Measurements from ENCODE around the gene COX19. TPM values are rescaled to one million over a fixed set of nuclear protein-coding genes. Genes with fewer than 3 reads are reported as not detected.

COX19 gene
- total RNA-seq, 1 donor from 2014 or later: 9.4 TPM

DNA sequence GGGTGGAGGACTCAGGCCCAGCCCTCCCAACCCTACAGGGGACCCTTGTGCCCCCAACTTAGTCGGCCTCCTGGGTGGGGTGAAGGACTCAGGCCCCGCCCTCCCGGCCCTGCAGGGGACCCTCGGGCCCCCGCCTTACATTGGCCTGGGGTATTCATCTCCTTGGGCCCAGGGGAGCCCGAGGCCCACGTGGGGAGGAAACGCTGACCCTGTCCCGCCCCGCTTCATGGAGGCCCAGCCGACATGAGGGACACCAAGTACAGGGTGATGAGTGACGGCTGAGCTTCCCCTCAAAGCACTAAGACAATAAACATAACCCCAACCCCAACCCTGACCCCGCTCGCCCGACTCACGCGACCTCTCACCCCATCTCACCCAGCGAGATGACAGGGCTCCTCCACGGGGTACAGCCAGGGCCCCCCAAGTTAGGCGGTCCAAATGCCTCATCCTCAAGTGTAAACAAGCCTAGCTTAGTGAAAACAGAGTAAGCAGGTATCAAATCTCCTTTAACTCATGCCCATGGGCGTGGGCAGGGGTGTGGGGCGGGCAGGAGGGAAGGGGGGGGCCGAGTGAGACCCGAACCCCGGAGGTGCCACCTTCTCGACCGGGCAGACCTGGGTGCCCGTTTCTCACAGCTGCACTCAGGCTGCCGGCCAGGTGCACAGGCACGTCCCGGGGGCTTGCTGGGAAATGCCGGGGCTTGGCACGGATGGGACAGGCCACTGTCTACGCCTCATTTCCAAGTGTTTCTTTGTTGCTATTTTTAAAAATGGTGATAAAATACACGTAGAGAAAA, 15.8 kb upstream of the COX19 start:
- ATAC-seq: no peak
- peaks cover 22% of the 10 kb centered on the region for H3K27me3 ChIP-seq
- H3K36me3 ChIP-seq: no peaks in the 10 kb centered on the region
- H3K27ac ChIP-seq: no peak overlapping the region
- no peaks in the 10 kb centered on the region for H3K9me3 ChIP-seq
- intact Hi-C loops (cut with DNase I): loop anchor here (5.0 kb wide), 1 partner anchor 71 kb away; no protein-coding TSS in a partner anchor
- no peak for DNase-seq
- TF ChIP-seq, protein P1, sequence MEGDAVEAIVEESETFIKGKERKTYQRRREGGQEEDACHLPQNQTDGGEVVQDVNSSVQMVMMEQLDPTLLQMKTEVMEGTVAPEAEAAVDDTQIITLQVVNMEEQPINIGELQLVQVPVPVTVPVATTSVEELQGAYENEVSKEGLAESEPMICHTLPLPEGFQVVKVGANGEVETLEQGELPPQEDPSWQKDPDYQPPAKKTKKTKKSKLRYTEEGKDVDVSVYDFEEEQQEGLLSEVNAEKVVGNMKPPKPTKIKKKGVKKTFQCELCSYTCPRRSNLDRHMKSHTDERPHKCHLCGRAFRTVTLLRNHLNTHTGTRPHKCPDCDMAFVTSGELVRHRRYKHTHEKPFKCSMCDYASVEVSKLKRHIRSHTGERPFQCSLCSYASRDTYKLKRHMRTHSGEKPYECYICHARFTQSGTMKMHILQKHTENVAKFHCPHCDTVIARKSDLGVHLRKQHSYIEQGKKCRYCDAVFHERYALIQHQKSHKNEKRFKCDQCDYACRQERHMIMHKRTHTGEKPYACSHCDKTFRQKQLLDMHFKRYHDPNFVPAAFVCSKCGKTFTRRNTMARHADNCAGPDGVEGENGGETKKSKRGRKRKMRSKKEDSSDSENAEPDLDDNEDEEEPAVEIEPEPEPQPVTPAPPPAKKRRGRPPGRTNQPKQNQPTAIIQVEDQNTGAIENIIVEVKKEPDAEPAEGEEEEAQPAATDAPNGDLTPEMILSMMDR (IDR thresholded peaks at IDR 0.05): no peak
- H3K4me3 ChIP-seq: no peak overlapping the region
- no peaks in the 10 kb centered on the region for H3K4me1 ChIP-seq

DNA sequence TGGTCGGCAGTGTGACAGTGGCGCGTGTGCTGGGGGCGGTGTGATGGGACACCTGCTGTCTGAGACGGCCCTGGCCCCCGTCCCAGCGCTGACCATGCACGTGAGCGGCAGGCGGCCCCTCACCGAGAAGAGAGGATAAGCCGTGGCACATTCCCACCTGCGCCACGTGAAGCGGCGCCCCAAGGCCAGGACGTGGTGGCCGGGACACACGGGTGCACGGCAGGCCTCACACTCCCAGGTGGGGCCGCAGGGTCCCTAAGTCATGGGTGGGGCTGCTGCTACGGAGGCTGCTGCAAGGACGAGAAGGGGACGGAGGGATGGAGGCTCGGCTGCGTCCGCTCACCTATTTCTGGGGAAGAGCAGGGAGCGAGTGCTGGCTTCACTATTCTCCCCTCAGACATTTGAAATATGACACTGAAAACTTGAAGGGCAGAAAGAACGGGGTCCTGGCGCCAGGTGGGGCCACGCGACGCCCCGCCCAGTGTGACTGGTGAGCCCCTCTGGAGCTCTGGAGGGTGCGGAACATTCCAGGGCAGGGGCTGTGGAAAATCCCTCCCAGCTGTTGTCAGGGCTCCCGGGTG, 15.1 kb upstream of the COX19 start:
- H3K4me1 ChIP-seq: no peaks in the 10 kb centered on the region
- no peak for ATAC-seq
- DNase-seq: no peak
- intact Hi-C loops (cut with DNase I): loop anchor here (5.0 kb wide), 1 partner anchor 72 kb away; no protein-coding TSS in a partner anchor
- TF ChIP-seq, protein P1 (IDR thresholded peaks at IDR 0.05): no peak
- no peaks in the 10 kb centered on the region for H3K36me3 ChIP-seq
- H3K27ac ChIP-seq: no peak overlapping the region
- no peak overlapping the region for H3K4me3 ChIP-seq
- no peaks in the 10 kb centered on the region for H3K9me3 ChIP-seq
- H3K27me3 ChIP-seq: peaks cover 27% of the 10 kb centered on the region

DNA sequence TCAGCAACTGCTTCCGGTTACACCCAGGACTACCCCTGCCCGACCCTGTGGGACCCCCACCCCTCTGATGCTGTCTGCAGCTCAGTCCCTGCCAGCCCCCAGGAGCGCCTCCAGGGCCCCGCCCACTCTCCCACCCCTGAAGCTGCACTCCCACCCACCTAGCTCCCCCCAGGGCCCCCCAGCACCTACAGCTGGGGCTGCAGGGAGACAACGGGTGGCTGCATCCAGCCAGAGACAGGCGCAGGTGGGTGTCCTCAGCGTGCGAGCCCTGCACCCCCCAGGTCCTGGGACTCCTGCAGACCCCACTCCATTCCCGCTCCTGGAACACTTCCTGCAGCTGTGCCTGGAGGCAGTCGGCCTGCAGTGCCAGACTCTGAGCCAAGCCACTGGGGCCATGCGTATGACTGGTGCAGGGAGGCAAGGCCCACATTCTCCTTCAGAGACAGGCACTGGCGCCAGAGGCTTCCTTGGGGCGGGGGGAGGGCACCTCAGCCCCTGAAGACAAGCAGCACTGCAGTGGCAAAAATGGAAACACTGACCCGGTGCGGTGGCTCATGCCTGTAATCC, 13.7 kb upstream of the COX19 start:
- Histone ChIP-seq H3K4me1 (no peaks in the 10 kb centered on the region), H3K36me3 (no peaks in the 10 kb centered on the region), H3K27me3 (peaks cover 40% of the 10 kb centered on the region), H3K4me3 (no peak overlapping the region), H3K9me3 (no peaks in the 10 kb centered on the region), H3K27ac (no peak overlapping the region)
- intact Hi-C loops (cut with DNase I): no loop called here
- ATAC-seq (no peak), DNase-seq (no peak)
- TF ChIP-seq, protein P1 (IDR thresholded peaks at IDR 0.05): no peak

DNA sequence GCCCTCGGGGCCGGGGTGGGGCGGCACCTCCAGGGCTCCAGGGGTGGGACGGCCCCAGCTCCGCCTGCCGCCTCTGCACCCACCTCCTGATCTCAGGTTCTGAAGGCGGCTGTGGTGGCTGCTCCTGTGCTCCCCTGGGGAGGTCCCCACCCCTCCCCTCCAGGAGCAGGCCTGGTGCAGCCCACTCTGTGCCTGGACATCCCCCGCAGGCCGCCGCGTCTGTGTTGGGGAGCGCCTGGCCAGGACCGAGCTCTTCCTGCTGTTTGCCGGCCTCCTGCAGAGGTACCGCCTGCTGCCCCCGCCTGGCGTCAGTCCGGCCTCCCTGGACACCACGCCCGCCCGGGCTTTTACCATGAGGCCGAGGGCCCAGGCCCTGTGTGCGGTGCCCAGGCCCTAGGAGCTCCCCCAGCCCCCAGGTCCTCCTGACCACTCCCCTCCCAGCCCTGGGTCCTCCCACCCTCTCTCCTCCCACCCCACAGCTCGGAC, 13.1 kb upstream of the COX19 start:
- no peak for ATAC-seq

DNA sequence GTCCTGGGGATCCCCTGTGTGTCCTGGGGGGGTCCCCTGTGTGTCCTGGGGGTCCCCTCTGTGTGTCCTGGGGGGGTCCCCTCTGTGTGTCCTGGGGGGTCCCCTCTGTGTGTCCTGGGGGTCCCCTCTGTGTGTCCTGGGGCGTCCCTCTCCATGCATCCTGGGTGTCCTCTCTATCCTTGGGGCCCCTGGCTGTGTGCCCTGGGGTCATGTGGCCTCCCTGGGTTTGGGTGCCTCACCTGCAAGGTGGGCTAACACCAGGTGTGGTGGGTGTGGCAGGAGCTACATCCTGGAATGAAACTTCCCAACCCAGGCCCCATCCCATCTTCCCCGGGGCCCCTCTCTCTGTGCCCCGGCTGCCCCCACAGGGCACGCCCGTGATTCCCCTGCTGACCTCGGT, 12.6 kb upstream of the COX19 start:
- no peaks in the 10 kb centered on the region for H3K4me1 ChIP-seq
- TF ChIP-seq, protein P1 (IDR thresholded peaks at IDR 0.05): no peak
- H3K36me3 ChIP-seq: no peaks in the 10 kb centered on the region
- H3K27me3 ChIP-seq: peaks cover 40% of the 10 kb centered on the region
- no peak overlapping the region for H3K4me3 ChIP-seq
- no peaks in the 10 kb centered on the region for H3K9me3 ChIP-seq
- no peak overlapping the region for H3K27ac ChIP-seq
- intact Hi-C loops (cut with DNase I): no loop called here
- no peak for DNase-seq
- ATAC-seq: no peak

More for the DNA sequence above, 13.1 kb upstream of the COX19 start:
- Histone ChIP-seq H3K36me3 (no peaks in the 10 kb centered on the region), H3K27me3 (peaks cover 40% of the 10 kb centered on the region), H3K9me3 (no peaks in the 10 kb centered on the region), H3K27ac (no peak overlapping the region), H3K4me1 (no peaks in the 10 kb centered on the region), H3K4me3 (no peak overlapping the region)
- no peak for DNase-seq
- intact Hi-C loops (cut with DNase I): no loop called here
- TF ChIP-seq, protein P1 (IDR thresholded peaks at IDR 0.05): no peak

All from upper lobe of right lung (tissue), 1 donor.